Measurements from ENCODE around the gene HBS1L. TPM values are rescaled to one million over a fixed set of nuclear protein-coding genes. Genes with fewer than 3 reads are reported as not detected.
A peak's percentile ranks its signal among the peaks of the same experiment; 100 is the strongest.

HBS1L gene
- total and polyA plus RNA-seq, 9 of the 15 experiments (the other 6 are each of a cell fraction or from before 2014, with no cell fraction given) = 101 to 199 (median 145) TPM

DNA sequence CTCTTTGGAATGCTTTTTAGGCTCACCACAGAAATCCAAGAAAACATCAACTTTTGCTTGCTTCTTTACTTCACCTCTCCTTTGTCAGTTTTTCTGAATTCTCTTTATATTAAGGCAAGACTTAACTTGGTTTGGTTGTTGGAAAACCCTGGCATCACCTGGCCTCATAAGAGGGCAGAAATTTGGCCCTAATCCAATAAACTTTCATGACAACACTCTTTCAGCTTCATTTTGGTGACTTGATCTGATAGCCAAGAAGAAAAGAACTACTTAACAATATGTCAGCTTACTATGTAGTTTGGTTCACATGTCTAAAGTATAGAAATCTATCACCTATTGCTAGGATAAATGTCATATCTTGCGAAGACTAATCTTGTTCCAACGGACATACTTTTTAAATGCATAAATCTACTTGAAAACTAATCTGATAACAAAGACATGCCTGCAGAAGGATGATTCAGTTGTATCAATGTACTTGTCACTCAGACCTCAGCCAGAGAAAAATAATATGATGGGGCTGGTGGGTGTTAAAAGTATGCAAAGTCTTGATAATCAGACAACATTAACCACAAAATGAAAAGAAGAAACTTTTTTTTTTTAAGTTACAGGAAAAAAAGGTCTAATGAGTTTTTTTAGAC is 19.3 kb upstream of the HBS1L start (continued):
- TF ChIP-seq, protein P1, sequence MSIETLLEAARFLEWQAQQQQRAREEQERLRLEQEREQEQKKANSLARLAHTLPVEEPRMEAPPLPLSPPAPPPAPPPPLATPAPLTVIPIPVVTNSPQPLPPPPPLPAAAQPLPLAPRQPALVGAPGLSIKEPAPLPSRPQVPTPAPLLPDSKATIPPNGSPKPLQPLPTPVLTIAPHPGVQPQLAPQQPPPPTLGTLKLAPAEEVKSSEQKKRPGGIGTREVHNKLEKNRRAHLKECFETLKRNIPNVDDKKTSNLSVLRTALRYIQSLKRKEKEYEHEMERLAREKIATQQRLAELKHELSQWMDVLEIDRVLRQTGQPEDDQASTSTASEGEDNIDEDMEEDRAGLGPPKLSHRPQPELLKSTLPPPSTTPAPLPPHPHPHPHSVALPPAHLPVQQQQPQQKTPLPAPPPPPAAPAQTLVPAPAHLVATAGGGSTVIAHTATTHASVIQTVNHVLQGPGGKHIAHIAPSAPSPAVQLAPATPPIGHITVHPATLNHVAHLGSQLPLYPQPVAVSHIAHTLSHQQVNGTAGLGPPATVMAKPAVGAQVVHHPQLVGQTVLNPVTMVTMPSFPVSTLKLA (conservative IDR thresholded peaks at IDR 0.05) = 0 out of 4 replicates have a peak, but pooled peaks of 1 of the 2 experiments have one; percentile 40
- TF ChIP-seq CBFA2T2 (conservative IDR thresholded peaks at IDR 0.05) (peak; percentile 79), MTA2 (IDR thresholded peaks at IDR 0.05; ENCODE audit: low read depth) (peak; percentile 37; the same call in 1 of the 2 replicates), ETV1 (tag; conservative IDR thresholded peaks at IDR 0.05; ENCODE audit: low read depth) (no peak), HDAC2 (IDR thresholded peaks at IDR 0.05) (peak; percentile 63; the same call in 1 of the 2 replicates), HMGN3 (IDR thresholded peaks at IDR 0.05; ENCODE audit: borderline replicate concordance, extremely low read depth, insufficient read length, low read depth, low read length) (peak; percentile 47), MAFF (IDR thresholded peaks at IDR 0.05; ENCODE audit: low read length) (peak; percentile 16; the same call in 1 of the 2 replicates), SMARCA4 (IDR thresholded peaks at IDR 0.05) (peak; percentile 90), RNF2 (IDR thresholded peaks at IDR 0.05) (0 out of 2 replicates have a peak, but pooled peaks have one; percentile 52), RBM25 (IDR thresholded peaks at IDR 0.05; ENCODE audit: low read depth, low read length, severe bottlenecking) (no peak), PPARD (CRISPR knock-in tag; IDR thresholded peaks at IDR 0.05) (no peak), RBM15 (IDR thresholded peaks at IDR 0.05; ENCODE audit: insufficient read depth, low read length) (no peak), SMARCC2 (IDR thresholded peaks at IDR 0.05; ENCODE audit: low read depth) (peak; percentile 82), GATA2 (CRISPR knock-in tag; IDR thresholded peaks at IDR 0.05) (peak; percentile 61), ZNF239 (CRISPR knock-in tag; IDR thresholded peaks at IDR 0.05) (0 out of 2 replicates have a peak, but pooled peaks have one; percentile 33), HNRNPLL (IDR thresholded peaks at IDR 0.05; ENCODE audit: low read depth, low read length, poor library complexity, severe bottlenecking) (no peak), CREM (IDR thresholded peaks at IDR 0.05; ENCODE audit: low read depth) (peak; percentile 36; the same call in 1 of the 2 replicates), MBD2 (IDR thresholded peaks at IDR 0.05; ENCODE audit: borderline replicate concordance, low read depth) (peak; percentile 42; the same call in 1 of the 2 replicates), SAP30 (IDR thresholded peaks at IDR 0.05; ENCODE audit: borderline replicate concordance, insufficient read depth, low read depth, low read length, poor library complexity, severe bottlenecking) (no peak)
- TF ChIP-seq, protein P2, sequence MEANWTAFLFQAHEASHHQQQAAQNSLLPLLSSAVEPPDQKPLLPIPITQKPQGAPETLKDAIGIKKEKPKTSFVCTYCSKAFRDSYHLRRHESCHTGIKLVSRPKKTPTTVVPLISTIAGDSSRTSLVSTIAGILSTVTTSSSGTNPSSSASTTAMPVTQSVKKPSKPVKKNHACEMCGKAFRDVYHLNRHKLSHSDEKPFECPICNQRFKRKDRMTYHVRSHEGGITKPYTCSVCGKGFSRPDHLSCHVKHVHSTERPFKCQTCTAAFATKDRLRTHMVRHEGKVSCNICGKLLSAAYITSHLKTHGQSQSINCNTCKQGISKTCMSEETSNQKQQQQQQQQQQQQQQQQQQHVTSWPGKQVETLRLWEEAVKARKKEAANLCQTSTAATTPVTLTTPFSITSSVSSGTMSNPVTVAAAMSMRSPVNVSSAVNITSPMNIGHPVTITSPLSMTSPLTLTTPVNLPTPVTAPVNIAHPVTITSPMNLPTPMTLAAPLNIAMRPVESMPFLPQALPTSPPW (CRISPR knock-in tag; IDR thresholded peaks at IDR 0.05) = peak; percentile 53
- TF ChIP-seq, protein P3, sequence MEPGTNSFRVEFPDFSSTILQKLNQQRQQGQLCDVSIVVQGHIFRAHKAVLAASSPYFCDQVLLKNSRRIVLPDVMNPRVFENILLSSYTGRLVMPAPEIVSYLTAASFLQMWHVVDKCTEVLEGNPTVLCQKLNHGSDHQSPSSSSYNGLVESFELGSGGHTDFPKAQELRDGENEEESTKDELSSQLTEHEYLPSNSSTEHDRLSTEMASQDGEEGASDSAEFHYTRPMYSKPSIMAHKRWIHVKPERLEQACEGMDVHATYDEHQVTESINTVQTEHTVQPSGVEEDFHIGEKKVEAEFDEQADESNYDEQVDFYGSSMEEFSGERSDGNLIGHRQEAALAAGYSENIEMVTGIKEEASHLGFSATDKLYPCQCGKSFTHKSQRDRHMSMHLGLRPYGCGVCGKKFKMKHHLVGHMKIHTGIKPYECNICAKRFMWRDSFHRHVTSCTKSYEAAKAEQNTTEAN (CRISPR knock-in tag; IDR thresholded peaks at IDR 0.05) = no peak
- TF ChIP-seq, protein P4, sequence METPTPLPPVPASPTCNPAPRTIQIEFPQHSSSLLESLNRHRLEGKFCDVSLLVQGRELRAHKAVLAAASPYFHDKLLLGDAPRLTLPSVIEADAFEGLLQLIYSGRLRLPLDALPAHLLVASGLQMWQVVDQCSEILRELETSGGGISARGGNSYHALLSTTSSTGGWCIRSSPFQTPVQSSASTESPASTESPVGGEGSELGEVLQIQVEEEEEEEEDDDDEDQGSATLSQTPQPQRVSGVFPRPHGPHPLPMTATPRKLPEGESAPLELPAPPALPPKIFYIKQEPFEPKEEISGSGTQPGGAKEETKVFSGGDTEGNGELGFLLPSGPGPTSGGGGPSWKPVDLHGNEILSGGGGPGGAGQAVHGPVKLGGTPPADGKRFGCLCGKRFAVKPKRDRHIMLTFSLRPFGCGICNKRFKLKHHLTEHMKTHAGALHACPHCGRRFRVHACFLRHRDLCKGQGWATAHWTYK (CRISPR knock-in tag; IDR thresholded peaks at IDR 0.05) = no peak; the same call in 1 of the 2 replicates
